Measurements from ENCODE around the gene CNTN4.

The CNTN4 gene

GRCh38 chr3:2568929-2569328, 470.3 kb downstream of the CNTN4 start:
- in situ Hi-C loops (cut with HindIII; ENCODE audit: low sequenced_read_pairs): no loop called here

- in situ Hi-C loops (cut with HindIII; ENCODE audit: low sequenced_read_pairs): no loop called here
These were observed 478.9 kb downstream of the CNTN4 start for GRCh38 chr3:2577571-2577970.

- in situ Hi-C loops (cut with HindIII; ENCODE audit: low sequenced_read_pairs): no loop called here
These were observed 479.9 kb downstream of the CNTN4 start for GRCh38 chr3:2578560-2578959.

GRCh38 chr3:2579206-2579605, 480.5 kb downstream of the CNTN4 start:
- in situ Hi-C loops (cut with HindIII; ENCODE audit: low sequenced_read_pairs): no loop called here

- in situ Hi-C loops (cut with HindIII; ENCODE audit: low sequenced_read_pairs): no loop called here
These were observed 484.4 kb downstream of the CNTN4 start for GRCh38 chr3:2583046-2583445.

- in situ Hi-C loops (cut with HindIII; ENCODE audit: low sequenced_read_pairs): no loop called here
These were observed 490.8 kb downstream of the CNTN4 start for GRCh38 chr3:2589336-2589969.

- in situ Hi-C loops (cut with HindIII; ENCODE audit: low sequenced_read_pairs): no loop called here
These were observed 496.8 kb downstream of the CNTN4 start for GRCh38 chr3:2595486-2595885.

- in situ Hi-C loops (cut with HindIII; ENCODE audit: low sequenced_read_pairs): no loop called here
These were observed 498.9 kb downstream of the CNTN4 start for GRCh38 chr3:2597615-2598014.

- in situ Hi-C loops (cut with HindIII; ENCODE audit: low sequenced_read_pairs): no loop called here
These were observed 500.8 kb downstream of the CNTN4 start for GRCh38 chr3:2599471-2599870.

GRCh38 chr3:2603692-2604289, 505.1 kb downstream of the CNTN4 start:
- in situ Hi-C loops (cut with HindIII; ENCODE audit: low sequenced_read_pairs): no loop called here

GRCh38 chr3:2614578-2614977, 515.9 kb downstream of the CNTN4 start:
- in situ Hi-C loops (cut with HindIII; ENCODE audit: low sequenced_read_pairs): no loop called here

- in situ Hi-C loops (cut with HindIII; ENCODE audit: low sequenced_read_pairs): no loop called here
These were observed 516.4 kb downstream of the CNTN4 start for GRCh38 chr3:2615080-2615479.

GRCh38 chr3:2623436-2623835, 524.8 kb downstream of the CNTN4 start:
- in situ Hi-C loops (cut with HindIII; ENCODE audit: low sequenced_read_pairs): no loop called here

- in situ Hi-C loops (cut with HindIII; ENCODE audit: low sequenced_read_pairs): no loop called here
These were observed 529.5 kb downstream of the CNTN4 start for GRCh38 chr3:2628117-2628516.

- in situ Hi-C loops (cut with HindIII; ENCODE audit: low sequenced_read_pairs): loop anchor here (5.0 kb wide), 1 partner anchor 93 kb away; no protein-coding TSS in a partner anchor
These were observed 536.8 kb downstream of the CNTN4 start for GRCh38 chr3:2635511-2635910.

GRCh38 chr3:2643606-2644005, 544.9 kb downstream of the CNTN4 start:
- in situ Hi-C loops (cut with HindIII; ENCODE audit: low sequenced_read_pairs): no loop called here

GRCh38 chr3:2645001-2645400, 546.3 kb downstream of the CNTN4 start:
- in situ Hi-C loops (cut with HindIII; ENCODE audit: low sequenced_read_pairs): no loop called here

- in situ Hi-C loops (cut with HindIII; ENCODE audit: low sequenced_read_pairs): no loop called here
These were observed 552.1 kb downstream of the CNTN4 start for GRCh38 chr3:2650746-2651145.

- in situ Hi-C loops (cut with HindIII; ENCODE audit: low sequenced_read_pairs): no loop called here
These were observed 553.7 kb downstream of the CNTN4 start for GRCh38 chr3:2652386-2652785.

GRCh38 chr3:2653706-2654105, 555.0 kb downstream of the CNTN4 start:
- in situ Hi-C loops (cut with HindIII; ENCODE audit: low sequenced_read_pairs): no loop called here

GRCh38 chr3:2655229-2655701, 556.6 kb downstream of the CNTN4 start:
- in situ Hi-C loops (cut with HindIII; ENCODE audit: low sequenced_read_pairs): no loop called here
